ENCODE measurements around the gene TXNDC16.

The TXNDC16 gene

GRCh38 chr14:52399921-52400595 is 152.2 kb downstream of the TXNDC16 start:
- peaks cover 7% of the 10 kb centered on the region for H3K27me3 Mint-ChIP-seq
- no peak overlapping the region for H3K4me3 Mint-ChIP-seq
- no peaks in the 10 kb centered on the region for H3K36me3 Mint-ChIP-seq (ENCODE audit: low read depth)
- peaks cover under 1% of the 10 kb centered on the region for H3K9me3 Mint-ChIP-seq
- no peak for DNase-seq
- H3K4me1 Mint-ChIP-seq (ENCODE audit: low read depth): peaks cover 55% of the 10 kb centered on the region
- no peak overlapping the region for H3K27ac Mint-ChIP-seq

- Mint-ChIP-seq H3K36me3 (ENCODE audit: low read depth) (no peaks in the 10 kb centered on the region), H3K4me3 (no peak overlapping the region), H3K27ac (no peak overlapping the region), H3K27me3 (peaks cover 2% of the 10 kb centered on the region), H3K4me1 (ENCODE audit: low read depth) (peaks cover 52% of the 10 kb centered on the region), H3K9me3 (peaks cover 2% of the 10 kb centered on the region)
- no peak for DNase-seq
These were observed 153.2 kb downstream of the TXNDC16 start for GRCh38 chr14:52399104-52399503.

GRCh38 chr14:52397844-52398243 is 154.5 kb downstream of the TXNDC16 start:
- Mint-ChIP-seq H3K4me1 (ENCODE audit: low read depth) (peaks cover 40% of the 10 kb centered on the region), H3K4me3 (no peak overlapping the region), H3K36me3 (ENCODE audit: low read depth) (no peaks in the 10 kb centered on the region), H3K27ac (no peak overlapping the region), H3K9me3 (peaks cover 2% of the 10 kb centered on the region), H3K27me3 (peaks cover 3% of the 10 kb centered on the region)
- no peak for DNase-seq

- H3K36me3 Mint-ChIP-seq (ENCODE audit: low read depth): no peaks in the 10 kb centered on the region
- H3K4me3 Mint-ChIP-seq: no peak overlapping the region
- DNase-seq: no peak
- peaks cover 2% of the 10 kb centered on the region for H3K9me3 Mint-ChIP-seq
- H3K4me1 Mint-ChIP-seq (ENCODE audit: low read depth): peaks cover 19% of the 10 kb centered on the region
- peaks cover 3% of the 10 kb centered on the region for H3K27me3 Mint-ChIP-seq
- no peak overlapping the region for H3K27ac Mint-ChIP-seq
These were observed 156.6 kb downstream of the TXNDC16 start for GRCh38 chr14:52395728-52396127.

GRCh38 chr14:52391881-52392615 is 160.3 kb downstream of the TXNDC16 start:
- peaks cover 2% of the 10 kb centered on the region for H3K9me3 Mint-ChIP-seq
- H3K27ac Mint-ChIP-seq: no peak overlapping the region
- peaks cover 3% of the 10 kb centered on the region for H3K27me3 Mint-ChIP-seq
- H3K36me3 Mint-ChIP-seq (ENCODE audit: low read depth): no peaks in the 10 kb centered on the region
- no peak overlapping the region for H3K4me3 Mint-ChIP-seq
- DNase-seq: no peak
- H3K4me1 Mint-ChIP-seq (ENCODE audit: low read depth): peaks cover 6% of the 10 kb centered on the region
